ENCODE data around the gene FUT8. TPM values are rescaled to one million over a fixed set of nuclear protein-coding genes. Genes with fewer than 3 reads are reported as not detected.

The FUT8 gene
- 10 to 100 TPM; 24.8 to 36.6 (median 31.0) TPM for polyA plus RNA-seq (ENCODE audit: insufficient read depth in 1 of 5, insufficient read length in 5 of 5, low replicate concordance in 1 of 5)
- long read RNA-seq, donor 1, full-length matches to known transcripts = 1 of 26 reads
- long read RNA-seq, donor 1, partial matches to known transcripts = 25 of 26 reads
- long read RNA-seq, donor 1, other reads (novel, unspliced or antisense) = 0 of 26 reads
- long read RNA-seq, donor 2, partial matches to known transcripts = 0 of 1 reads
- long read RNA-seq, donor 2, other reads (novel, unspliced or antisense) = 0 of 1 reads
- long read RNA-seq, donor 3, partial matches to known transcripts = 0 of 1 reads
- long read RNA-seq, donor 3, other reads (novel, unspliced or antisense) = 0 of 1 reads
- long read RNA-seq, donor 4 = 0 reads
- long read RNA-seq, donor 5, full-length matches to known transcripts = 1 of 1 reads
- long read RNA-seq, donor 5, partial matches to known transcripts = 0 of 1 reads
- long read RNA-seq, donor 5, other reads (novel, unspliced or antisense) = 0 of 1 reads
- long read RNA-seq, donor 6, full-length matches to known transcripts = 1 of 1 reads
- long read RNA-seq, donor 6, partial matches to known transcripts = 0 of 1 reads
- long read RNA-seq, donor 6, other reads (novel, unspliced or antisense) = 0 of 1 reads
- long read RNA-seq, donor 7, partial matches to known transcripts = 0 of 1 reads
- long read RNA-seq, donor 7, other reads (novel, unspliced or antisense) = 0 of 1 reads
- long read RNA-seq, donor 8 = 0 reads

DNA sequence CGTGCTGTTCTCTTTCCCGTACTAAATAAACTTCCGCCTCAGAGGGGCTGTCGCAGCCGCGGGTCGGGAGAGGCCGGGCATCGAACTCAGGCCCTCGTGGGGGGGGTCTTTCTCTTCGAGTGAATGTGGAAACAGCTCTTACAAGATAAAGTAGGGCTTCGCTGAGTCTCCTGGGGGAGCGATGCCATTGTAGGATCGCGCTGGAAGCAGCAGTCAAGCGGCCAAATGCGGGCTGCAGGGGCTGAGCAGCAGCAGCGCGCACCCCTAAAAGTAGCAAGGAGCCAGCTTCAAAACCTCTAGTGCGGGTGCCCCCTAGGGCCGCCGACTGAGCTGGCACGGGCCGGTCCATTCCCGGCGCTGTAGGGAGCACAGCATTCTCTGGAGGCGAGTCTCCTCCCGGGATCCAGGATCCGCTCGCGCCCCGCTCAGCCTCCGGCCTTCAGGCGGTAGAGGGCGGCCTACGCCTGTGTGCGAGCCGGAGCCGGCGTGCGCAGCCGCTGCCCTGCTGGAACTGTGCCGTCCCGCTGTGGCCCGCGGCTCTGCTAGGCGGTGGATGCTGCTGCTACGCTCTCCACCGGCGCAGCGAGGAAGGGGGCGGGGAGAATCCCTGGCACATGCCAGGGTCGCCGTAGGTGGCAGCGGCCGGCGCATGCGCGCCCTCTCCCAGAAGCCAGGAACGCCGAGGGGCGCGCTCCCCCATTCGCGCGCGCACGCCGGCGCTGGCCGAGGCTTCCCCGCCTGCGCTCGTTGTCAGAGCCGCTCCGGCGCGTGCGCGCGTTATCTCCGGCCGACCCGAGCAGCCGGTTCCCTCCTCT lies at the start of gene FUT8:
TSS of gene FUT8 (plus strand) at position 699 of the 815 bp plus-strand sequence. CDS start 148,834 bp downstream, outside the sequence.
- peak; percentile 98 for DNase-seq

DNA sequence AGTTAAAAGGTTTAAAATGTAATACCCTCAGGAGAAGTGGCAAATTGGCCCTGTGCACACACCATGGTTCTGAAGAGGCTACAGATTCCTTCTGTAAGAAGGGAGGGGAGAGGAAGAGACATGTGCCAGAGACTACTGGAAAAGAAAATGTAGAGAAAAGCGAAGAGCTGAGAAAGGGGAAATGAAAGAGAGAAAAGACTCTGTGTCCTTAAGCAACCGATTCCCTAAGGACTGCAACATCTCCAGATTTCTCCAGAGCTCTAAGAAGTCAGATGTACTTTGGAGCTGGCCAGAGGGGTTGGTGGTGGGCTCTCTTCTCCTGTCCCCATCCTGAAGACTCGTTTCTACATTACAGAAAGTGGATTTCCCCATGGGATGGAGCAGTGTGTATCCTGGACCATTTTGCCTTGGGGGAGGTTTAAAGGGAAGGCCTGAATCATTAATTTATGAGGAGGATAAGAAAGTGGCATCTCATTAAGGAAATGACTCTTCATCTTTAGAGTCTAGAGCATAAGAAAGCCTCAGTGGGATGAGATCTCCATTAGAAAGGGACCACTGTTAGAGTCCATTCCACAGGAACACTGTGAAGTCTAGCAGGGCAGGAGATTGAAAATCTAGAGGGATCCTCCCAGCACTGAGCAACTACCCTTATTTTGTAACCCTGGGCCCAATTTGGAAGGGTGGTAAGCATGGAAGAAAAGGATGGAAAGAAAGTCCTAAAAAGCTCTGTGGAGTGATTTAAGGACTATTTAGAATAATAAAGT lies 45.5 kb upstream of the FUT8 start:
- DNase-seq = no peak

DNA sequence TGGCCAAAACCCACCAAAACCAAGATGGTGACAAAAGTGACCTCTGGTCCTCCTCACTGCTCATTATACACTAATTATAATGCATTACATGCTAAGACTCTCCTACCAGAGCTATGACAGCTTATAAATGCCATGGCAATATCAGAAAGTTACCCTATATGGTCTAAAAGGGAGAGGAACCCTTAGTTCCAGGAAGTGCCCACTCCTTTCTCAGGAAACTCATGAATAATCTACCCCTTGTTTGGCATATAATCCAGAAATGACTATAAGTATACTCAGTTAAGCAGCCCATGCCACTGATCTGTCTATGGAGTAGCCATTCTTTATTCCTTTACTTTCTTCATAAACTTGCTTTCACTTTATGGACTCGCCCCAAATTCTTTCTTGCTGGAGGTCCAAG lies 43.0 kb upstream of the FUT8 start:
- no peak for DNase-seq

DNA sequence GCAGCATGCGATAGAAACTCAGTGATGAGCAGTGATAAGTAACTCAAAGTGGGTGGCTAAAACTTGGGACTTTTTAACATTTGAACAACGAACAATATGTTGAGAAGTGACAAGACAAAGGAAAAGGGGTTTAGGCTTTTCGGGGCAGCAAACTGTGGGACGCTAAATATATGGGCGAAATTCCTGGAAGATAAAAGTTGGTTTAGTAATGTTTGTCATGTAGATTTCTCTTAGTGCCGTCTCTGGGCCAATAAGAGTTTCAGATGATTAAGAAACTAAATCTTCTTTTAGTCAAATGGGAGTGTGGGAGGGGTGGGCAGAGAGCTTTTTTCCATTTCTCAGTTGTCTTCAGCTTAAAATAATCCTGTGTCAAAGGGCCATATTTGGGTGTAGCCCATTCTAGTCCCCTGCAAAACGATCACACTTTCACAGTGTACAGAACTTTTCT lies 41.7 kb upstream of the FUT8 start:
- no peak for DNase-seq

DNA sequence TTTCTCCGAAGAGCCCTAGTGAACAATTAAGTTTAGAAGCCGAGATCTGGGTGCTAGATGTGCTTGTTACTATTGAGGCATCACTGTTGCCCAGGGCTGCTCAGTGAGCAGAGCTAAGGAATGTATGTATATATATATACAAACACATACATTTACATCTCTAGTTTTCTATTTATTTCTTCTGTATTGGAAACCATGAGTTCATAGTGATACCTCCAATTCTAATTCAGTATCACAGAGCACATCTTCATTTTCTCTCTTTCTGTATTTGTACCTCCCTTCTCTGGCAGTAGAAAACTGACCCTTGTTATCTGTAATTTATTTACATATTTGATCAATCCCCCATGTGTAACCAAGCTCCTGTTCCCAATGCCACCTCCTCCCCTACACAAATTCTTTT lies 40.7 kb upstream of the FUT8 start:
- no peak for DNase-seq

DNA sequence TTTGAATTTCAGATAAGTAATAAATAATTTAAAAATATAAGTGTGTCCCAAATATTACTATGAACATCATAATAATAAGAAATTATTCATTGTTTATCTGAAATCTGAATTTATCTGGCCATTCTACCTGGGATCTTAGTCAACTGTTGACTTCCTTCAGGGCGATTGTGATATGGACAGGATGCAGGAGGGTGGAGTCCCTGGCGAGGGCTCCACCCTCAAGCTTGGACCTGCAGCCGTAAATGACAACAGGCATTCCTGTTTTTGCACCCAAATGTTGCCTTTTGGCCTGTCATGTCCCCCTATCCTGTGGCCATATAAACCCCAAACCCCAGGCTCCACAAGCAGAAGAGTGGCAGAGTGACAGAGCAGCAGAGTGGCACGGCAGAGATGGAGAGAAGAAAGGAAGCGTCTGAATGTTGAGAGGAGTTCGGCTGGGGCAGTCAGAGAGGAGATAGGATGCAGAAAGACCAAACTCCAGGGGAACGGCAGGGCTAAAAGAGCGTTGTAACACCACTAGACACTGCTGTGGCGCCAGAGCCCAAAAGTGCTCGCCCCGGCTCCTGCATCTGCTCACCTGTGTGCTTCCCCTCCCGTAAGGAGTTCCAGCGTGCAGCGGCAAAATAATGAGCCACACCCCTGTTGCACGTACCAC lies 39.4 kb upstream of the FUT8 start:
- DNase-seq = no peak

DNA sequence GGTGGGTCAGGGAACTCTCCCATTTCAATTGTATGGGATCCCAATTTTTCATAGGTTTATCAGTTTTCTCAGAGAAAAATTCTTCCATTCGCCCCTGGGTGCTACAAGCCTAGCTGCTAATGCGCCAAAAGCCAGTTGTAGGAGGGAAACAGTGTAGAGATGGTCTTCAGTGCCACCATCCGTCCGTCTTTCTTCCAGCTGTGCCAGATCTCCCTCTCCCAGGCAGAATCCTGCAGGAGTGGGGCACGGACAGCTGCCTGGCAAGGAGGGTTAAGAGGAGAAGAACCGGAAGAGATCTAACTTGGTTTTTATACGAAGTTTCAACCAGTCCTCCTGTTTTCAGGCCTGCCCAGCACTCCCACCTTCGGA lies 38.9 kb upstream of the FUT8 start:
- no peak for DNase-seq

DNA sequence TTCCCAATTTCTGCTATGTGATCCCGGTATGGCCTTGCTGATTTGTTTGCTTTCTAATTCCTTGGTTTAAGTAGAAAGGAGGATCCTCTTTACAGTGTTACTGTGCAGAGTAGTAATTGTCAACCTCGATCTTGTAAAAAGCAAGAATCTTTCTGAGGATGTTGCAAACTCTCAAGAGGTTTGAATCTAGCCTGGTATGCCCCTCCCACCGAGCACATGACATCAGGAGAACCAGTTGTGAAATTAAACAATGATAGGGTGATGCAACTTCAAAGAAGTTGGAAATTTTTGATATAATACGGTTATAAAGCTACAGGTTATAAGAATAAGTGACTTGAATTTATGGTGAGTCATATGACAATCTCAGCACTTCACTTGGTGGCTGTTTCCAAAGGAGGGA lies 35.0 kb upstream of the FUT8 start:
- no peak for DNase-seq

DNA sequence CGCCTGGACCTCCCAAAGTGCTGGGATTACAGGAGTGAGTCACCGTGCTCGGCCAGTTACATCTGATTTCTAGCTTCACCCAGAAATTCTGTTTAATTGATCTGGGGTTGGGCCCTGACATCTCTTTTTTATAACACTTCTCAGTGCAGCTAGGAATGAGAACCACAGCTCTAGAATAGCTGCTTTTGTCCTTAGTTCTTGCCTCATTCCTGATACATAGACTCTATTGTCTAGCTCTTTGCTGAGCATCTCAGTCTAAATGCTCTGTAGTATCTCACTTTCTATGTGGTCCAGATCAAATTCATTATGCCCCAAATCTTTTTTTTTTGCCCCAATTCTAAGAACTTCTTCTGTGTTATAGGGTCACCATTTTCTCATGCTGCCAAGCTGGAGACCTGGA lies 29.9 kb upstream of the FUT8 start:
- DNase-seq = no peak

DNA sequence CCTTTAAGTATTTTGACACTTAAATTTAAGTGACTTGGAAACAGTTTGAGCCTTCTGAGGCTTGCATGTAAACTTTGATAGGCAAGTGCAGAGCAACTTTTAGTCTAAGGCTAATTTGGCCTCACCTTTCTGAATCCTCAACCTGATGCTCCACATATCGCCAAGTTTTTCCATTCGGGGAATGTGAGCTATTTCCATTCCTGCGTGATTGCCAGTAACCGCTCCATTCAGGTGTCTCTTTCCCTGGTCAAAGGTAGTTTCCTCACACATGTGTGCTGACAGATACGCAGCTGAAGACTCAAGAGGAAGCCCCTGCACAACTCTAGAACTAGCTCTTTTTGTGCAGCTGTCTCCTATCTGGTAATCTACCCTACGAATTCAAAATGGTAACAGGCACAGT lies 25.4 kb upstream of the FUT8 start:
- DNase-seq = no peak

DNA sequence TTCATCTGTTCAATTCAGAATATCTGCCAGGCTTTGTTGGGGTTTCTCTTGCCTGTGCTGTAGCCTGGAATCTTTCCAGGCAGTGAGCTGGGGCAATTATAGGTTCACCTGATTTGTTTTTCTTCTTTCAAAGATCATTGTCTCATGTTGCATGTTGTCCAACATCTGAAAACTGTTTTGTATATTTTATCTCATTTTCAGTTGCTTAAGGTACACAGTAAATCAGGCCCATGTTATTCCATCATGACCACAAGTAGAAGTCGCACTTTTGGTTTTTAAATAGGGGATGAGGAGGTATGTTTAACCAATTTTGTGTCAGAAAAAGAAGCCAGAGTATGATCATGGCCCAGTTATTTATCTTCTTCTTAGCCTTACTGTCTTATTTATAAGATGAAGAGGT lies 24.9 kb upstream of the FUT8 start:
- DNase-seq = no peak

DNA sequence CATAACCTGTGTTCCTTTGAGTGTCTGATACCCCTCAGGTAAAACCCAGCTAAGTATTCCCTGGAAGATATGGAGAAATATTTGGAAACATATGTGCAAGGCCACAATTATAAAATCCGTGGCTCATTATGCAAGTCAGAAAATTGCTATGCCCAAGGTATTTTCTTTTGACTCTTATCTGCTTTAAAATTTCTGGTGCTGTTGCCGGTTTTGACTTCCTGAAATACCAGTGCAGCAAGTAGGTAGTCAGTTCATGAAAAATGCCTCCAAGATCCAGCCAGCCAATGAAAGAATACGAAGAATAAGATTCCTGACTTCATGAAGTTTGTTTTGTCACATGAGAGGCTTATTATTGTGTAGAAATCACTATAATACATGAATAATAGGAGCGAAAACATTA lies 20.2 kb upstream of the FUT8 start:
- no peak for DNase-seq

DNA sequence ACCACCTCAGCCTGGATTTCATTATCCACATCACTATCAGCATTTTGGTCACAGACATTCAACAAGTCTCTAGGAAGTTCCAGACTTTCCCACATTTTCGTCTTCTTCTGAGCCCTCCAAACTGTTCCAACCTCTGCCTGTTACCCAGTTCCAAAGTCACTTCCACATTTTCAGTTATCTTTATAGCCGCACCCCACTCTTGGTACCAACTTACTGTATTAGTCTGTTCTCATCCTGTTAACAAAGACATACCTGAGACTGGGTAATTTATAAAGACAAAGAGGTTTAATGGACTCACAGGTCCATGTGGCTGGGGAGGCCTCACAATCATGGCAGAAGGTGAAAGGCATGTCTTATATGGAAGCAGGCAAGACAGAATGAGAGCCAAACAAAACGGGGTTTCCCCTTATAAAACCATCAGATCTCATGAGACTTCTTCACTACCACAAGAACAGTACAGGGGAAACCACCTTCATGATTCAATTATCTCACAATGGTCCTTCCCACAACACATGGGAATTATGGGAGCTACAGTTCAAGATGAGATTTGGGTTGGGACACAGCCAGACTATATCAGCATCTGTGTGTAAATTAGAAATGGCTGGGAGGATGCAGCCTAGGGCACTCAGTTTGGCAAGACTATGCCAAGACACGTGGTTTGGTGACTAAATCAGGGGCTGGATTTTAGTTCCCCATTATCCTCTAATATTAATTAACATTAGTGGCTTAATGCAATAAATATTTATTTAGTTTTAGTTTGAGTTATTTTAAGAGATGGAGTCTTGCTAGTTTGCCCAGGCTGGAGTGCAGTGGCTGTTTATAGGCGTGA lies 16.2 kb upstream of the FUT8 start:
- no peak for DNase-seq

DNA sequence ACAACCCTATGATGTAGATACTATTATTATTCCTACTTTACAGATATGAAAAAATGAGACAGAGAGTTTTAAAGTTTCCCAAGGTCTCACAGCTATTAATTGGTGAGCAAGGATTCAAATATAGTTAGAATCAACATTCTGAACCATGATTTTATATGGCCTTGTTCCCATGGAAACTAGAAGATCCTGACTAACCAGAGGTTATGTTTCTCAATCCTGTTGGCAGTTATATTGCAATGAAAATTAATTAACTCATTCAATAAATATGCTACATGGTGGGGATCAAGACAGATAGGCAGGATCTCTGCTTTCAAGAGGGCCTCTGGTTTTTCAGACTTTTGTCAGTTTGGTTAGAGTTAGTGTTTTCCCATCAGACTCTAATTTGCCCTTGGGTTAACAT lies 9.3 kb upstream of the FUT8 start:
- DNase-seq = no peak

DNA sequence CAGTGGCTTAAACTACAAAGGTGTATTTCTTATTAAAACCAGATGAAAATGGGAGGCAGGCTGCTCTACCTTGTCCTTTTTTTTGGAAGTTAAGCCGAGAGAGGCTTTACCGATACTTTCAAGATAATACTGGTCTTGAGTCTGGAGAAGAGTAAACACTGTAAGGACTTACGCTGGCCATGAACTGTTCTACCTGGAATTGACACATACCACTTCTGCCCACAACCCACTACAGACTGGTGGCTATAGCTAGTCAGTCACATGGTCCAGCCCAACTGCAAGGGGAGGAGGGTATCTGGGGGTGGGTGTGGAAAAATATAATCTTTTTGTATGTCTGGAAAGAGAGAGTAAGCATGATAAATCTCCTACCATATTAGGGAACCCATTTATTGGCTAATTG lies 4.4 kb upstream of the FUT8 start:
- no peak for DNase-seq

DNA sequence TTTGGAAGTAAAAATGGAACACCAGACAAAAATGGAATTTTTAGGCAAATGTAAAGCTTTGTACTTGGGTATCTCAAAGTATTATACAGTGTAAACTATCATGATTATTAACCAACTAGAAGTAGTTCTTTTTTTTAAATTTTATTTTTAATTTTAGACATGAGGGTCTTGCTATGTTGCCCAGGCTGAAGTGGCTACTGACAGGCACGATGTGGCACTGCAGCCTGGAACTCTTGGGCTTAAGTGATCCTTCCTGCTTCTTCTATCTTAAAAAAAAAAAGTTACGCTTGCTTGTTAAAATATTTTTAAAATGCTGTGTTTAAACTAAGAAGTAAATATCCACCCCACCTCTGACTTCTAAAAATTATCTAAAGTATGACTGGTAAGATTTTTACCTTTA lies 1.9 kb upstream of the FUT8 start:
- DNase-seq = no peak

DNA sequence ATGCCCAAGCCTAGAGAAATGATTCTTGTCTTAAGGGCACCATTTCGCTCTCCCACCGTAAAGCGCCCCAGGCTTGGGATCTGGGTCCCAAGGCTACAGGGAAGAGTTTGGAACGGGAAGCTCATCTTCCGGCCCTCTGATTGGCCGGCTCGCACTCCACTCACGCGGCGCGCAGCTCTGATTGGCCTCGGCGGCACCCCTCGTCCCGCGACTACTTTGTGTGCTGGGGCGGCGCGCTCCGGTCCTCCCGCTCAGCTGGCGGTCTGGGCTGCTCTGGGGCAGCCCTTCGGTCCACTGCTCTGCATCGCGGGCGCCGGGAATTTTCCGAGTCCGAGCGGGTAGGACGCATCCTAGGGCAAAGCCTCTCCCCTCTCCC lies 886 bp upstream of the FUT8 start:
- peak; percentile 90 for DNase-seq

DNA sequence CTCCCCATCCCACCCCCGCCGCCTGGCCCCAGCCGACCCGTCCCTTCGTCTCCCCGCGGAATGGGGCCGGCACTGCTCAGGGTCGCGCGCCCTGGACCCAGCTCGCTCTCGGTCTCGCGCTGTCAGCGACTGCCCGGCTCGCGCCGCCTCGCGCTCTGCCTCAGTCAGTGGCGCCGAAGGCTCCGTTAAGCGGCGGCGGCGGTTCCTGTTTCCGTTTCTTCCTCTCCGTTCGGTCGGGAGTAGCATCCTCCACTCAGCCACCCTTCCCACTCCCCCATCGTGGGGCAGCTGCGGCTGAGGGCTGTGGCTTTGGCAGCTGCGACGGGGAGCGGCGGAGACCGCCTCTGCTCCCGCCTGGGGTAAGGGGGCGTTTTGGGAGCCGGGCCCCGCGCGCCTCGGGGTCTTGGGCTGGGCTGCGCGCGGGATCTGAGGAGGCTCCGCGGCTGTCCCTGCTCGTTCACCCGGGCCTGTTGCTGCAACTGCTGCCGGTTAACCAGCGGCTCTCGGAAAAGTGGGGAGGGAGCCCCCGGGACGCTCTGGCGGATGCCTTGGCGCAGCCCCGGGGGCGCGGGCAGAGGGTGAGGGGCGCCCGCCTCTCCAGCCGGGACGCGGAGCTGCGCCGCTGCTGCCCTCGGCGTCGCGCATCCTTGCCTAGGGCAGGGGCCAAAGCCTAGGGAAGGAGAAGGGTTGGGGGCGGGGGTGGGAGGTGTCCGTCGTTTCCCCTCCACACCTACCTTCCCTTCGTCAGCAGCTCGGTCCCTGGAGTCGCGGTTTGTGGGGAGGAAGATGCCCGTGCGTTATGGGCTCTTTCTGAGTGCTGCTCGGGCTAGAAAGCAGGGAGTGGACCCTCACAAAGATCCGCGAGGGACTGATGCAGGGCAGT lies 567 bp downstream of the FUT8 start:
- no peak for DNase-seq

DNA sequence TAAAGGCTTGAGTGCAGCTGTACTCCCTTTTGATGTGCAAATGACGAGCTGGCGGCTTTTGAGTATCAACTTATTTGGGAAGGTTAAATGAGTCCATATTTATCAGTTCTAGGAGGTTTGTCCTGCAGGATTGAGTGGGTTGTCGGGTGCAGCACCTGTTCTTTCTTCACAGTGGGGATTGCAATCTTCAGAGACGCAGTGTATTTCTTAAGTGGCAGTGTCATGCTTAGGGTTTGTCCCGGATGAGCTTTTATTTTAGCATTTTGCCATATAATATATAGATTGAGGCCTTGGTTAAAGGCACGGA lies 1.2 kb downstream of the FUT8 start:
- DNase-seq = no peak
